HG03280 (cell line): Measurements from ENCODE around the gene CHADL.
A peak's percentile ranks its signal among the peaks of the same experiment; 100 is the strongest.

Experiments used
- ATAC-seq: cut with Tn5 transposase; IDR thresholded peaks from one replicate; pipeline ENCODE4 v1.9.1; 2021; ENCODE audit warnings: mild to moderate bottlenecking, moderate library complexity; ENCODE audit not compliant: unreplicated experiment

CHADL gene

GRCh38 chr22:41256254-41257253 lies 15.8 kb upstream of the CHADL start:
- no peak for ATAC-seq

GRCh38 chr22:41254230-41254629 lies 13.5 kb upstream of the CHADL start:
- ATAC-seq = no peak

GRCh38 chr22:41252365-41252764 lies 11.6 kb upstream of the CHADL start:
- ATAC-seq = no peak

- no peak for ATAC-seq
Observed at GRCh38 chr22:41250127-41250526, 9.4 kb upstream of the CHADL start.

GRCh38 chr22:41249442-41249841 lies 8.7 kb upstream of the CHADL start:
- ATAC-seq = no peak

GRCh38 chr22:41248758-41249157 lies 8.0 kb upstream of the CHADL start:
- ATAC-seq = no peak

GRCh38 chr22:41248314-41248713 lies 7.6 kb upstream of the CHADL start:
- no peak for ATAC-seq

- no peak for ATAC-seq
Observed at GRCh38 chr22:41247703-41248102, 7.0 kb upstream of the CHADL start.

GRCh38 chr22:41245917-41246499 lies 5.3 kb upstream of the CHADL start:
- ATAC-seq = no peak

GRCh38 chr22:41243361-41243760 lies 2.6 kb upstream of the CHADL start:
- no peak for ATAC-seq

GRCh38 chr22:41242396-41243117 lies 1.8 kb upstream of the CHADL start:
- ATAC-seq = no peak

- no peak for ATAC-seq
Observed at GRCh38 chr22:41241133-41241676, 474 bp upstream of the CHADL start.

- ATAC-seq = no peak
Observed at GRCh38 chr22:41239443-41240128, 1.1 kb downstream of the CHADL start.

- no peak for ATAC-seq
Observed at GRCh38 chr22:41238570-41239442, 1.9 kb downstream of the CHADL start.

- ATAC-seq = peak; percentile 72
Observed at GRCh38 chr22:41237707-41238569, 2.8 kb downstream of the CHADL start.

- ATAC-seq = no peak
Observed at GRCh38 chr22:41237036-41237706, 3.6 kb downstream of the CHADL start.

GRCh38 chr22:41234815-41235695 lies 5.7 kb downstream of the CHADL start:
- ATAC-seq = no peak
